ENCODE data around the gene ARAP1.

ARAP1 gene

DNA sequence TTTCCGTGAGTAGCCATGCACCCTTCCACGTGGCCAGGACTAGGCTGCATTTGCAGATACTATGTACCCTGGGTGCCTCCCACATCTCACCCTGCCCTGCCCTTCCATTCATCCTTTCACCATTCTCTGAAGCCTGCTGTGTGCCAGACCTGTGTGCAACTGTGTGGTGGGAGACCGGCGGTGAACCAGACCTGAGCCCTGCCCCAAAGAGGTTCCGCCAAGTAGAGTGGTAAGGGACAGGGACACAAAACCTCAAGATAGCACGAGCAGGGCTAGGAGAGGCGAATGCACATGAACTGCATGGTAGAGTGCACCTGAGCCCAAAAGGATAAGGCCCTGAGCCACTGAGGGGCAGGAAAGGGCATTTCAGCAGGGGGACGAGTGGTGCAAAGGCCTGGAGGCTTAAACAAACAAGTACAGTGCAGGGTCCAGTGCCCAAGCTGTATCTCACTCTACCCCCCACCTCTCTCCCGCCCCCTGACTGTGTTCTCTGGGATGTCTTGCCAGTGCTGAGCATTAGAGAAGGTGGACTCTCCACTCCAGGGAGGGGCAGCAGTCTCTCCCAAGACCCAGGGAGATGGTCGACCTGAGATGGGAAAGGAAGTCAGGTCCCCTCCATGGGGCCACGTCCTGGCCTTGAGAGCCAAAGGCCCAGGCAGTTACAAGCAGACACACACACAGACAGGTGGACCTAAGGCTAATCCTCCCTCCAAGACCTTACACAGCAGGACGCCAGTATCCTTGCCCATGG, 14.1 kb upstream of the ARAP1 start:
- FAIRE-seq (no peak), DNase-seq (ENCODE audit: extremely low spot score, insufficient read length, low read depth) (no peak)

DNA sequence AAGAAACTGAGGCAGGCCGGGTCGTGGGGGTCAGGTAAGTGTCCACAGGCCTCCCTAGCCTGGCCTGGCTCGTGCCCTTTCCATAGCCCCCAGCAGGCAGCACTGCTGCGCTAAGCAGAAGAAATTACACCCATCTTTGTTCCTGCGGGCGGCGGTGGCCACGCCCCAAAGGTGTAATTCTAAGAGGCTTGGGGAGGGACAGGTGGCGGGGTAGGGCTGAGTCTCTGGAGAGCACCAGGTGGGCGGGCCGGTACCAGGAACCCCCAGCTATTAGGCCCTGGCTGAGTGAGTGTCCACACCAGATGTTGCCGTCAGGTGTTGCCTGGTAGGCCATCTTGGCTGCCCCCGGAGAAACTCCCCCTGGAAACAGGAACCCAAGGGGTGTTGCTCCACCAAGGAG, 12.3 kb upstream of the ARAP1 start:
- FAIRE-seq (no peak), DNase-seq (ENCODE audit: extremely low spot score, insufficient read length, low read depth) (no peak)

DNA sequence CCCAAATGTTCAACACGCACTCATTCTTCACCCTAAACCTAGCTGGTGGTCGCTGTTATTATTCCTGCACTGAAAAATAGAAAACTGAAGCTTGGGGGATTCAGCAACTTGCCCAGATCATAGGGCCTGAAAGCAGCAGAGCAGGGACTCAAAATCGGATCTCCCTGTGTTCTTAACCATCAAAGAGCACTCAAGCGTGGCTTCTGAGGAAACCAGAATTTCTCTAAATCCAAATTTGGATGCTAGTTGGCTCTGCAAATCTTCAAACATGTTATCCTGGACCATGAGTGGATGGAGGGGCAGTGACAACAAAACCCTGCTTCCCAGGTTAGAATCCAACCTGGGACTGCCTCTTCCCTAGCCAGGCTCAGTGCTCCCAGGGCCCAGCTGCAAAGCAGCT, 11.6 kb upstream of the ARAP1 start:
- FAIRE-seq (peak; percentile 64), DNase-seq (ENCODE audit: extremely low spot score, insufficient read length, low read depth) (no peak)

DNA sequence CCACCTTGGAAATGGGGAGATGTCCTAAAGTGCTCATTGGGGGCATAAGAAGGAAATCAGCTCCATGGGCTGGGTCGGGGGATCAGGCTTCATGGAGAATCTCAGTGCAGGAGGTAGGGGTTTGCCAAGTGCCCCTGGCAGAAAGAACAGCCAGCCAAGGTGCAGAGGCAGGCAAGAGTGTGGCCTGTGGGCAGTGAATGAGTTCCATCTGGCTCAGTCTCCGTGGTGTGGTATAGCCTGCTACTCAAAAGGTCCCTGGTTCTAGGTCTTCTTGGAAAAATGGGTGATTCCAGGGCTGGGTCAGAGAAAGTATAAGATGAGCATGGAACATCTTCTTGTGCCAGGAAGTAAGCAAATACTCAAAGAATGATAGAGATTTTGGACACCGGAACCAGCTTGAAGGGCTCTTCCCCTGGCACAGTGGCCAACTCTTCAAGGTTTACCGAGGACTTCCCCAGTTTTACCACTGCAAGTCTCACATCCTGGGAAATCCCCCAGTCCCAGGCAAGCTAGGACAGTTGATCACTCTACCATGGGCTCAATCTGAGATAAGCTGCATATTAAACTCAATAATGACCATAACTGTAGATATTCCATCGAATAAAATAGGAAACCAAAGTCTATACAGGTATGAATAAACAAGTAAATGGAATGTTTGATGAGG, 10.6 kb upstream of the ARAP1 start:
- peak; percentile 81 for FAIRE-seq
- DNase-seq (ENCODE audit: extremely low spot score, insufficient read length, low read depth) = no peak

DNA sequence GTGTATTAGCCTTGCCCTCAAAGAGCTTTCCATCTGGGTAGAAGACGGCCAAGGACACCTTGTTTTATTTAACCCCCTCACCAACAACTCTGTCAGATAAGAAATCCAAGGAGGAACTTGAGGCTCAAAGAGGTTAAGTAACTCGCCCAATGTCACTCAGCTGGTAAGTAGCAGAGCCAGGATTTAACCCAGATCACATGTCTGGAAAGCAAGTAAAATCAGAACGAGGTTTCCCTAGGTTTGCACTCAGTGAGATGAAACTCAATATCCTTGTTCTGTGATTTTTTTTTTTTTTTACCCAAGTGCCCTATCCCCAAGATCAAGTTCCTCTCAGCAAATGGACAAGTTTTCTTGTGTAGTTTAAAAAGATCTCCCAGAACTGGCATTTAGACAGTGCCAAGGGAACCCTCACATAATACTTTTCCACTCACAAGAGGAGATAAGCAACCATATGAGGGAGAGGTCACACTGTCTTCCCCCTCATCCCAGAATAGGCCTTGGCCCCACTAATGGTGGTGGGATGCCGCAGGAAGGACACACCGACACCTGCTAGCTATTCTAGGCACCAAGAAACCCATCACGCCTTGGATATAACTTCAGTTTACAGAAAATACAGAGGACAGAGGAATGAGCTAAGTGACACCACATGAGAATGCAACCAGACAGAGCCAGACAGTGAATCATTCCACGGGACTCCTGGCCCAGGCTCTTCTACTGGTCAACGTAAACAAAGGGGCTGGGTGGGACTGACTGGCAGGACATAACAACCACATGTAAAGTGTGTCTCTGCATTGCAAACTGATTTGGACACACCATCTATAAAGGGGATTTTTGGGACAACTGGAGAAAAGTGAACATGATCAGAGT, 8.6 kb upstream of the ARAP1 start:
- DNase-seq (ENCODE audit: extremely low spot score, insufficient read length, low read depth) (no peak), FAIRE-seq (no peak)

DNA sequence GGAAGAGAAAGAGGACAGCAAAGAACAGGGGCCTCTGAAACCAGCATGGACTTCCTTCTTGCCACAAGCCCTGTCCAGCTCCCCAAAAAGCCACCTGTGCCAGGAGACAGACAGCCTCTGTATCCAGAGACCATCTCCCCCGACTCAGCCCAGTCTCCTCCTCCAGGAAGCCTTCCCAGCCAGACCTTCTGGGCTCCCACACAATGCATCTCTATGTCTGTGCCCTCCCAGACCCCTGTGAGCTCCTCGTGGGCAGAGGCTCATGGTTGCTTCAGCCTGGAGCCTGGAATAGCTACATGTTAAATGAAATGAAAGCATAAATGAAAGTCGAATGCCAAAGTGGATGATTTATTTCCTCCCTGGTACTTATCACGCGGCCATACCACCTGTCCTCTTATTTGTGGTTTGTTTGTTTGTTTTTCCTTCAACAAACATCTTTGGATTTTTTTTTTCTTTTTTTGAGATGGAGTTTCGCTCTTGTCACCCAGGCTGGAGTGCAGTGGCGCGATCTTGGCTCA, 7.3 kb upstream of the ARAP1 start:
- no peak for FAIRE-seq

DNA sequence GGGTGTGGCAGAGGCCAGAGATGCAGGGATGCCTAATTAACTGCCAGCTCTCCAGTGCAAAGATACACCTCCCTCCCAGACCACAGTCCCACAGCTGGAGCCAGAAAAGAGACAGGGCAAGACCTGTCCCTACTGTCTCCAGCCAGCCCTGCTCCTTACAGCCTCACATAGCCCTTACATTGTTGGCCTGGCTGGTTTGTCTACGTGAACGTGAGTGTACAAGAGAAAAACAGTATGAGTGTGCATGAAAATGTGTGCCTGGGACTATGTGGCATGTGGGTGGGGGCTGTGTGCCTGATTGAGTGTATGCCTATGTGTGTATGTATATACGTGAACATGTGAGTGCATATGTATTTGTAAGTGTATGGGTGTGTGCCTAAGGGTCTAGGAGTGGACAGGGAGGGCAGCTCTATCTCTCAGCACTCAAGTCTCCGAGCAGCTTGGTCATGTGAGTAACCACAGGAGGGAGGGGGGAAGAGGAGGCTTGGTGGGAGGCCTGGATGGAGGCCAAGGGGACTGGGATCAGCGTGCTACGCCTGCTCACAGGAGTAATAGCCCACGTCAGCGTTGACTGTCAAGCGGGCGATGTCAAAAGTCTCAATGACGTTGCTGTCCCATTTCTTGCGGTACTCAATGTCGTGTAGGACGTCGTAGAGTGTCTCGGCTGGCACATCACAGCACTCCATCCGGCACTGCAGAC, 6.6 kb upstream of the ARAP1 start:
- FAIRE-seq (no peak), DNase-seq (ENCODE audit: extremely low spot score, insufficient read length, low read depth) (no peak)

More for the DNA sequence above, 7.3 kb upstream of the ARAP1 start:
- no peak for DNase-seq (ENCODE audit: extremely low spot score, insufficient read length, low read depth)

DNA sequence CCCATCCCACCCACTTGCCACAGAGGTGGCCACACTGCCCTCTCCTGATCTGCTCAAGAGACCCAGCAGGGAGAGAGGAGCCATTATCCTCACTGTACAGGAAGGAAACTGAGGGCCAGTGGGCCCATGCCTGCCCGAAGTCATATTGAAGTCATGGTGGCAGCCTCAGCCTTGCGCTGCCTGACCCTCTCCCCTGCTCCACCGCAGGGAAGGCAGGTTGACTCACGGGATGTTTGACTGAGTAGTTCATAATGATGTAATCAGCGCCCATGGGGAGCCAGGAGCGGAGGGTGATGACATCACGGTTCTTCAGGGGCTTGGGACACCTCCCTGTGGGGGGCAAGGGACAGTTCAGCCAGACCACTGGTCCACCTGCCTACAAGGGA, 6.1 kb upstream of the ARAP1 start:
- DNase-seq (ENCODE audit: extremely low spot score, insufficient read length, low read depth) = no peak
- FAIRE-seq = no peak

DNA sequence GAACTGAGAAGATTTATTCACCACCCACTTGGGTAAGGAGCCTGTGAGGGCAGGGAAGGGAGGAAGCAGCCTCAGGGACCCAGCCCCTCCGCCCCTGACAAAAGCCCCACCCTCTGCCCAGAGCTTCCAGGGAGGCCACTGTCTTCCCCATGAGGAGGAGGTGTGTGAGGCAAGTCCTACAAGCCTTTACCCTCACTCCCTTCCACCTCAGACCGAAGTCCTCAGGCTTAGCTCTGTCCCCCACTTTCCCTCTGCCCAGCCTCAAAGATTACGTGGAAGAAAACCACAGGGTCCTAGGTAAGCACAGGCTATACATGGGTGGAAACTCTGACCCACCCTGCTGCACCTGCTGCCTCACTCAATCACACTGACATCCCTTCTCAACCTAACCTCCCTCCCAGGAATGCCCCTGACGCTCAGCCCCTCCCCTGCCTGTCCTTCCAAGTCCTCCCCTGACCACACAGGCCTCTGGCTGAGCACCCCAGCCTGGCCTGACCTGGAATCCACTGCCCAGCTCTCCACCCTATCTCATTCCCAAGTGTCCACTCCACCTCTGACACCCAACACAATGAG, 3.6 kb upstream of the ARAP1 start:
- no peak for FAIRE-seq
- DNase-seq (ENCODE audit: extremely low spot score, insufficient read length, low read depth) = no peak

DNA sequence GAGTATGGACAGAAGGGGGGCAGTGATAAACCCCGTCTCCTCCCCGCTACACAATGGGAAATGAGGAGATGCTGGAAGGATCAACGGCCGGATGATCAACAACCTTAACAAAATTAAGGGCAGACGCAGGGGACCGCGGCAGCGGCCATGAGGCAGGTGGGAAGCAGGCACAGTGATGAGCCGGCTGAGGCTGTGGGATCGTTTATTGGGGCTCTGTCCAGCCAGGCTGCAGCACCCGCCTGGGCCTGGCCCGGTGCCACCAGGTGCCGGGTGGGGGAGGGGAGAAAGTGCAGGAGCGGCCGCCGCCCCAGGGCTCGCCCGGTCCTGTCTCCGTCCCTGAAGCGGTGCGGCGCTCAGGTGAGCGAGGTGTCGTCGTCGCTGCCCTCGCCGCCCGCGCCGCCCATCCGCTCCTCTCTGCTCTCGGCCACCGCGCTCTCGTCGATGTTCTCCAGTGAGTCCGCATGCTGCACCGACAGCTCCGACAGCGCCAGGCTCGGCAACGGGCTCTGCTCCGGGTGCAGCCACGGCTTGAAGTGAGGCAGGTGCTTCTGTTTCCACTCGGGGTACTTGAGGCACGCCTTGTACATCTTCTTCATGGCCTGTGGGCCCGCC, 2.4 kb upstream of the ARAP1 start:
- FAIRE-seq = no peak

DNA sequence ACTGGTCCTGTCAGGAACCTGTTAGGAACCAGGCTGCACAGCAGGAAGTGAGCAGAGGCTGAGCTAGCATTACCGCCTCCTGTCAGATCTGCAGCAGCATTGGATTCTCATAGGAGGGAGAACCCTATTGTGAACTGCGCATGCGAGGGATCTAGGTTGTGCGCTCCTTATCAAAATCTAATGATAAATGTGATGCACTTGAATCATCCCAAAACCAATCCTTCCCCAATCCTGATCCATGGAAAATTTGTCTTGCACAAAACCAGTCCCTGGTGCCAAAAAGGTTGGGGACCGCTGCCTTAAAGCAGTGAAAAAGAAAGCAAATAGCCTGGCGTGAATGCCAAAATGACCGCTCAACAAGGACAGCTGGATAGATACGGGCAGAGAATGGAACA, 1.9 kb upstream of the ARAP1 start:
- FAIRE-seq = no peak
- DNase-seq (ENCODE audit: extremely low spot score, insufficient read length, low read depth) = no peak

More for the DNA sequence above, 2.4 kb upstream of the ARAP1 start:
- DNase-seq (ENCODE audit: extremely low spot score, insufficient read length, low read depth) = no peak

DNA sequence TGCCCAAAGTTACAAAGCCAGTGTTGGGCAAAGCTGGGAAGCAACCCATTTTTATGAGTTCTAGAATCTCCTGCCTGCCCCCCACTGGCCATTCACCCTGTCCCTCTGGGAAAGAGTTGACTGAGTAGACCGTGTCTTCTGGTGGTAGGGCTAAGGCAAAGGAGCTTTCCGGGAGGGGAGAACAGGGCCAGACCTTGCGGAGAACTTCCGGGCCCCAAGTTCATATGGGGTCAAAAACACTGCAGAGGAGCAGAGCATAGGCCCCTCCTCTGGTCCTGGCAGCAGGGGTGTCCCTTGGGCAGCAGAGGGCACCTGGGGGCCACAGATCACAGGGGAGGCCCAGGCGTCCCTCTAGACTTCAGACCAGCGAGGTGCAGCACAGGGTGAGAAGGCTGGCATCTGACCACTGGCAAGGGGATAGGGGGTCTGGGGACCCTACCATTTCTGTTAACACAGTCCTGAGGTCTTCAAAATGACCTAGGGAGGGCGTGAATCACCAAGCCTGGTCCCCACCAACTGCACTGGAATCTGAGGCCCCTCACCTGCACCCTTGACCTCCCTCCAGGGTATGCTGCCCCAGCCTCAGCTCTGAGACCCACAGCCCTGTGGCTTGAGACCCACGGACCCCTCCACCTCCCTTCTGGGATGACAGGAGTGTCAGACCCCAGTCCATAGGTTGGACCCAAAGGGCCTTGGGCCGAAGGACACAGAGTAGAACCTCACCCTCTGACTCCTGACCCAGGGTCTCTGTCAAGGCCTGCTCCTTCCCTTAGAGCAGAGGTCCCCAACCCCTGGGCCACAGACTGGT, 1.3 kb upstream of the ARAP1 start:
- DNase-seq (ENCODE audit: extremely low spot score, insufficient read length, low read depth) = no peak
- no peak for FAIRE-seq

DNA sequence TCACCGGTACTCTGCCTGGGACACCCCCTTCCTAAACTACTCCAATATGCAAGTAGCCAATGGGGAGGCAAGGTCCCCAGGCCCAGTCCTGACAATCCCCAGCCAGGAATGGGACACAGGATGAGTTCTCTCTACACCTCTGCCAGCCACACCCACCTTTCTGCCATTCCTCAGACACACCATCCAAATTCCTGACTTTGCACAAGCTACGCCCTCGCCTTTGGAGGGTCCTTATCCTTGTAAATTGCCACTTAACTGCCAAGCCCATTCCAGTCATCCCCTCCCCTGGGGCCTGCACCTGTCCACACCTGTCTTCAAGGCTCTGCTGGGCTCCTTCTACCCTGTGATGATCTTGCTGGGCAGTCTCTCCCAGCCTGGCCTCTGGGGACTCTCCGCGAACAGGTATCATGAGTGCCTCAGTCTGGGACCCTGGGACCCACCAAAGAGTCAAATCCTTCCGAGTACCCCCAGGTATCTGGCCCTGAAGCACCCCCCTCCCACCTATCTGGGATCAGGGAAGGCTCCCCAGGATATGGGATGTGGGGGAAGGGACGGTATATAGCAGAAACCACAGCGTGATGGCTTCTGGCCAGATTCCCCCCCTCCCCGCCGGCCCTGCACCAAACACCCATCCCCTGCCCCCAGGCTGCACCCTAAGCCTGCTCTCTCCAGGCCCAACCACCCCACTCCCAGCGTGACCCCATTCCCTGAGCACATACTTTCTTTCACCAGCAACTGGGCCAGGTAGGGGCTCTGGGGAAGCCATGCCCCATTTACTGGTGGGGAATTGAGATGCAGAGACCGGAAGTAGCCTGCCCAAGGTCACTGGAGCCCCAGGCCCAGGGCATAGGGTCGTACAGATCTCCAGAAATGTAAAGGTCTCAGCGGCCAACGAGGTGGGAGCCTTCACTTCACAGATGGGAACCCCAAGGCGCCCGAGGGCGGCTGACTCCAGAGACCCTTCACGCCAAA, 806 bp downstream of the ARAP1 start:
- DNase-seq (ENCODE audit: extremely low spot score, insufficient read length, low read depth) (no peak), FAIRE-seq (no peak)

DNA sequence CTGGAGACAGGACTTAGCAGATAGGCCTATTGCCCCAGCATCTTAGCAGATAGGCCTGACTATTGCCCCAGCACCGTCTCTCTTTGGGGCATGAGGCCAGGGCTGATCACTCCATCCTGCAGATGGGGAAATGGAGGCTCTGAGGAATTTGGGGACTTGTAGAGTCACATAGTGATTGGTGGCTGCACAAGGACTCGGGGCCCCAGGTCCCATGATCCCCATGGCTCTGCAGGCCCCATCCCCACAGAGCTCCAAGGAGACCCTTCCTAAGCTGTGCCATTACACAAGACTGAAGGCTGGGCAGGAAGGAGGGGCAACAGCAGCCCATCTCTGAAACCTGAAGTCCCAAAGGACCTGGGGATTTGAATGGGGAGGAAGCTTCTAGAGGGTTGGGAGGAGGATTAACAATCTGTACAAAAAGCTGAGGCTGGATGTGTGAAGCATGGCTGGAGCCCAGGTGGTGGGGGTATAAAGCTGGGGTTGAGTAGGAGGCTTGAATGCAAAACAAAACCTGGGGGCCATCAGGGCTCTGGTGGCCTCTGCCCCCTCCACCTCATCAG, 1.6 kb downstream of the ARAP1 start:
- no peak for FAIRE-seq
- no peak for DNase-seq (ENCODE audit: extremely low spot score, insufficient read length, low read depth)

DNA sequence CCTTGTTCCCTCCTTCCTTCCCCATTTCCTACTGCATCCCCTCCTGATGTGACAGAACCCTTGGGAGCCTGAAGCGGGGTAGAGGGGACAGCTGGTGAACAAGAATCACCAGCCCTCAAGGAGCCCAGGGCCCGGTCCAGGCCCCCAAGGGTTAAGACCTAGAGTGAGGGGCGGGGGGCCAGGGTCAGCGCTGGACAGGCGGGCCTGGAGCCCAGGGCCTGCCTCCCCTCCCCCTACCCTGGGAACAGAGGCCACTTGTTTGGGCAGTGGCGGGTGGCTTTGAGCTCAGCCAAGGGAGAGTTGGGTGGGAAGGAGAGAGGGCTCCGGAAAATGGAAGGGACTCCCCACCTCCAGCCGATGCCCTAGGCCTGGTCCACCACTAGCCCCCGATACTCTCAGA, 2.1 kb downstream of the ARAP1 start:
- FAIRE-seq = no peak

DNA sequence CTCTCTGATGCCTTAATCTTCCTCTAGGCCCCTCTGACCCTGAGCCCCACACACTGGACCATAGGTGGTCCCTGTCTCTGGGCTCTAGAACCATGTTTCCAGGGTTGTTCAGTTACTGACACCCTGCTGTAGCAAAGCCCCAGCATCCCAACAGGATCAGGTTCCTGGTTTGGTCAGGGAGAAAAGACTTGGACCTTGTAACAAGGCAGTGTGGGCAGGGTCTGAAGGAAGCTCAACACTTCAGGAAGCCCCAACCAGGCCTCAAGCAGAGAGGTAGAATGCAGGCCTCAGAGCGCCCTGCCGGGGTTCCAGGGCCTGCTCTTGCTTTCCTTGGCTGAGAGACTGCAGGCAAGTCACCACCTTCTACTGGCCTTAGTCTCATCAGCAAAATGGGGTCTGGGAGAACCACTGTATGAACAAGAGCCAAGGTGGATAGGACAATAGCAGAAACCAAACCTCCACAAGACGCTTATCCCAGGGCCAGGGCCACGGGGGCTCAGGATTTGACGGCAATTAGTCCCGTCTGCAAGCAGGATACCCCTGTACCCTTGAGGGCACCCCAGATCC, 4.8 kb downstream of the ARAP1 start:
- DNase-seq (ENCODE audit: extremely low spot score, insufficient read length, low read depth) (no peak), FAIRE-seq (no peak)

More for the DNA sequence above, 2.1 kb downstream of the ARAP1 start:
- no peak for DNase-seq (ENCODE audit: extremely low spot score, insufficient read length, low read depth)

DNA sequence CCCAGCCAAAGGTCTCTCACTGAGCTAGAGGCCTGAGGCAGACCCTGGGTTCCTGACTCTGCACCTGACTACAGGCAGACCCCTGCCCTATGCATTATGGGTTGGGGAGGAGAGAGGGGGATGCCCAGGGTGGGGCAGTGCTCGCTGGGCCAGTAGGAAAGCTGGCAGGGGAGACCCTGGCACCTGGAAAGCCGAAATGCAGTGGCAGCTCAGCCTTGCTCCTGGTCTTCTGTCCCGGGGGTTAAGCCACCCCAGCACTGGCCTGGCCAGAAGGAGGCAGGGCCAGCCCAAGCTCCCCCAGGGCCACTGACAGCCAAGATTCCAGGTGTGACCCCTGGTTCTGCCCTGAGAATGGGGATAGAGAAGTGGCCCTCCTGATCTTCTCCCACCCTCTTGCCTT, 5.4 kb downstream of the ARAP1 start:
- no peak for FAIRE-seq
- DNase-seq (ENCODE audit: extremely low spot score, insufficient read length, low read depth) = no peak
